KOPT-K1 (cell line): ENCODE results near the gene ARL6.

Source experiments
- H3K27ac ChIP-seq: fragments of 200-600 bp; sonication (generic); 2 replicates; pipeline ENCODE4 v1.5.1; 2016; ENCODE audit warnings: antibody characterized with exemption, mild to moderate bottlenecking, low read depth, low read length; ENCODE audit not compliant: poor library complexity, severe bottlenecking
- H3K36me3 ChIP-seq: fragments of 200-600 bp; sonication (generic); 2 replicates; pipeline ENCODE4 v1.5.1; 2017; ENCODE audit warnings: antibody characterized with exemption, mild to moderate bottlenecking, low read length, moderate library complexity; ENCODE audit not compliant: insufficient read depth
- H3K9me3 ChIP-seq: fragments of 200-600 bp; sonication (generic); 2 replicates; pipeline ENCODE4 v1.5.1; 2017; ENCODE audit warnings: antibody characterized with exemption, low read length, mild to moderate bottlenecking; ENCODE audit not compliant: insufficient read depth, poor library complexity, severe bottlenecking

The ARL6 gene

GRCh38 chr3:97764407-97765238 lies at the start of gene ARL6:
Gene ARL6 (plus strand): TSS chr3:97764758. CDS start chr3:97768108, 3,350 bp downstream.
- no peaks in the 10 kb centered on the region for H3K36me3 ChIP-seq
- H3K9me3 ChIP-seq: no peaks in the 10 kb centered on the region
- peak within 1 kb of the TSS; percentile 62 for H3K27ac ChIP-seq

GRCh38 chr3:97719156-97719821 lies 45.3 kb upstream of the ARL6 start:
- no peaks in the 10 kb centered on the region for H3K9me3 ChIP-seq
- H3K27ac ChIP-seq: no peak overlapping the region
- H3K36me3 ChIP-seq: no peaks in the 10 kb centered on the region

- no peaks in the 10 kb centered on the region for H3K9me3 ChIP-seq
- H3K27ac ChIP-seq: no peak overlapping the region
- no peaks in the 10 kb centered on the region for H3K36me3 ChIP-seq
Measured at GRCh38 chr3:97720417-97720816, 44.1 kb upstream of the ARL6 start.

GRCh38 chr3:97721446-97721845 lies 43.1 kb upstream of the ARL6 start:
- no peaks in the 10 kb centered on the region for H3K9me3 ChIP-seq
- H3K27ac ChIP-seq: no peak overlapping the region
- no peaks in the 10 kb centered on the region for H3K36me3 ChIP-seq

GRCh38 chr3:97736928-97737327 lies 27.6 kb upstream of the ARL6 start:
- Histone ChIP-seq H3K27ac (no peak overlapping the region), H3K9me3 (no peaks in the 10 kb centered on the region), H3K36me3 (no peaks in the 10 kb centered on the region)

- H3K27ac ChIP-seq: no peak overlapping the region
- no peaks in the 10 kb centered on the region for H3K36me3 ChIP-seq
- no peaks in the 10 kb centered on the region for H3K9me3 ChIP-seq
Measured at GRCh38 chr3:97738761-97739160, 25.8 kb upstream of the ARL6 start.

GRCh38 chr3:97742036-97742435 lies 22.5 kb upstream of the ARL6 start:
- Histone ChIP-seq H3K9me3 (no peaks in the 10 kb centered on the region), H3K36me3 (no peaks in the 10 kb centered on the region)

GRCh38 chr3:97744289-97744688 lies 20.3 kb upstream of the ARL6 start:
- Histone ChIP-seq H3K36me3 (no peaks in the 10 kb centered on the region), H3K9me3 (no peaks in the 10 kb centered on the region), H3K27ac (no peak overlapping the region)

More at GRCh38 chr3:97742036-97742435, 22.5 kb upstream of the ARL6 start:
- no peak overlapping the region for H3K27ac ChIP-seq

- H3K9me3 ChIP-seq: no peaks in the 10 kb centered on the region
- H3K27ac ChIP-seq: peak overlapping the region; percentile 62
- H3K36me3 ChIP-seq: no peaks in the 10 kb centered on the region
Measured at GRCh38 chr3:97763586-97764406, 762 bp upstream of the ARL6 start.

- Histone ChIP-seq H3K9me3 (no peaks in the 10 kb centered on the region), H3K27ac (no peak overlapping the region), H3K36me3 (no peaks in the 10 kb centered on the region)
Measured at GRCh38 chr3:97765336-97765735, 778 bp downstream of the ARL6 start.

- Histone ChIP-seq H3K36me3 (no peaks in the 10 kb centered on the region), H3K27ac (no peak overlapping the region), H3K9me3 (peaks cover 6% of the 10 kb centered on the region)
Measured at GRCh38 chr3:97772926-97773325, 8.4 kb downstream of the ARL6 start.

GRCh38 chr3:97778152-97778551 lies 13.6 kb downstream of the ARL6 start:
- Histone ChIP-seq H3K36me3 (no peaks in the 10 kb centered on the region), H3K9me3 (no peaks in the 10 kb centered on the region), H3K27ac (no peak overlapping the region)

GRCh38 chr3:97793420-97794019 lies 29.0 kb downstream of the ARL6 start:
- no peaks in the 10 kb centered on the region for H3K36me3 ChIP-seq
- no peak overlapping the region for H3K27ac ChIP-seq
- H3K9me3 ChIP-seq: no peaks in the 10 kb centered on the region

- Histone ChIP-seq H3K9me3 (no peaks in the 10 kb centered on the region), H3K36me3 (no peaks in the 10 kb centered on the region), H3K27ac (no peak overlapping the region)
Measured at GRCh38 chr3:97795951-97796350, 31.4 kb downstream of the ARL6 start.

- H3K36me3 ChIP-seq: no peaks in the 10 kb centered on the region
- H3K27ac ChIP-seq: no peak overlapping the region
- no peaks in the 10 kb centered on the region for H3K9me3 ChIP-seq
Measured at GRCh38 chr3:97804471-97804870, 39.9 kb downstream of the ARL6 start.
